K562 (cell line): Measurements from ENCODE around the gene LYPD6B. TPM values are rescaled to one million over a fixed set of nuclear protein-coding genes. Genes with fewer than 3 reads are reported as not detected.

Experiments used
- ATAC-seq: fragments of 200-7000 bp; cut with Tn5 transposase; 3 replicates; pipeline ENCODE4 v1.9.1; 2020; ENCODE audit warnings: moderate library complexity
- BruUV-seq: library from RNA; stranded (reverse); fragments of 400-500 nt; replicated peaks from 2 replicates; lab custom pipeline; 2021; lab: Mats Ljungman, UMichigan
- CTCF ChIA-PET: fragments of 300-600 bp; formaldehyde crosslinking; extraction: SDS; loops from one replicate; lab custom pipeline; 2021; ENCODE audit warnings: low intra/inter-chr PET ratio; lab: Yijun Ruan, JAX
- POLR2A ChIA-PET: fragments of 300-600, 350-650 bp; sonication (Branson Sonifier 250); formaldehyde crosslinking; extraction: SDS; loops from one replicate; lab custom pipeline; 2021; ENCODE audit warnings: antibody characterized with exemption, inconsistent platforms; lab: Yijun Ruan, JAX
- DNase-seq, 4 experiments: peaks; one replicate each; pipeline versions ENCODE4 v3.0.0 to v3.0.0-alpha.2; 2011 to 2018; ENCODE audit warnings: low spot score in 3 of 4, mixed read lengths in 3 of 4; ENCODE audit errors: extremely low read depth in 1 of 4
- FAIRE-seq: peaks from 2 replicates; lab custom pipeline; 2011; peaks lifted over from hg19 to GRCh38; lab: Jason Lieb, UNC
- H2AFZ ChIP-seq: 2 replicates; pipeline ENCODE4 v1.6.0; 2011; ENCODE audit warnings: low read depth, low read length, control low read depth, inconsistent platforms
- H3K27ac ChIP-seq: fragments of 200-600 bp; 3 replicates; pipeline ENCODE4 v1.8.0; 2011; ENCODE audit warnings: low read depth, mild to moderate bottlenecking, control low read depth, inconsistent platforms, low read length, moderate library complexity, mixed read lengths; ENCODE audit errors: extremely low read depth
- H3K27me3 ChIP-seq, 2 experiments: fragments of 300-600 bp in 1 of 2; 2 replicates in 1 of 2; 3 replicates in 1 of 2; pipeline versions ENCODE4 v1.6.0 to v1.8.0; 2011; ENCODE audit warnings: inconsistent platforms in 2 of 2, low read length in 2 of 2, mild to moderate bottlenecking in 1 of 2, mixed read lengths in 1 of 2, moderate library complexity in 1 of 2; ENCODE audit not compliant: control insufficient read depth in 2 of 2, insufficient read depth in 2 of 2
- H3K36me3 ChIP-seq: fragments of 300-600 bp; 3 replicates; pipeline ENCODE4 v1.8.0; 2011; ENCODE audit warnings: mild to moderate bottlenecking, low read length, inconsistent platforms; ENCODE audit not compliant: control insufficient read depth, insufficient read depth
- H3K4me1 ChIP-seq, 2 experiments: fragments of 200-600 bp in 1 of 2; replicated peaks in 1 of 2; 2 replicates in 1 of 2; 3 replicates in 1 of 2; pipeline versions ENCODE4 v1.5.1 to v1.8.0; 2011; ENCODE audit warnings: inconsistent platforms in 2 of 2, low read length in 2 of 2, mild to moderate bottlenecking in 1 of 2, mixed read lengths in 1 of 2, moderate library complexity in 1 of 2; ENCODE audit not compliant: control insufficient read depth in 2 of 2, insufficient read depth in 2 of 2
- H3K4me2 ChIP-seq: 2 replicates; pipeline ENCODE4 v1.6.1; 2011; ENCODE audit warnings: low read length, control low read depth, inconsistent platforms, mixed read lengths; ENCODE audit not compliant: insufficient read depth
- H3K4me3 ChIP-seq: fragments of 200-600 bp; sonication (generic), shearing (Covaris generic); 2 replicates; pipeline ENCODE4 v1.5.1; 2016; ENCODE audit warnings: control low read depth, inconsistent platforms
- H3K79me2 ChIP-seq: fragments of 200-600 bp; 3 replicates; pipeline ENCODE4 v1.8.0; 2011; ENCODE audit warnings: low read length, inconsistent platforms; ENCODE audit not compliant: control insufficient read depth, insufficient read depth
- H3K9ac ChIP-seq, 2 experiments: 2 replicates each; pipeline versions ENCODE4 v1.6.0 to v1.6.1; 2011; ENCODE audit warnings: low read depth in 2 of 2, low read length in 2 of 2, control low read depth in 1 of 2, inconsistent platforms in 1 of 2, mild to moderate bottlenecking in 1 of 2, mixed read lengths in 1 of 2; ENCODE audit not compliant: insufficient read depth in 1 of 2
- H3K9me1 ChIP-seq: one replicate; pipeline ENCODE4 v1.6.0; 2011; ENCODE audit warnings: inconsistent platforms, mild to moderate bottlenecking, low read length, moderate library complexity; ENCODE audit not compliant: control insufficient read depth, insufficient read depth
- H3K9me3 ChIP-seq: replicated peaks from 2 replicates; pipeline ENCODE4 v1.5.1; 2011; ENCODE audit warnings: low read depth, low read length, inconsistent platforms; ENCODE audit not compliant: control insufficient read depth, insufficient read depth
- H4K20me1 ChIP-seq: replicated peaks from 2 replicates; pipeline ENCODE4 v1.6.1; 2011; ENCODE audit warnings: low read length, inconsistent platforms, mixed read lengths; ENCODE audit not compliant: control insufficient read depth, insufficient read depth
- ADNP ChIP-seq: fragments of 200-800 bp; sonication (Bioruptor generic); IDR thresholded peaks from 2 replicates; pipeline ENCODE4 v1.6.1; 2016; ENCODE audit warnings: missing genetic modification characterization, missing compliant biosample characterization
- ARID1B ChIP-seq: fragments of 450-650 bp; IDR thresholded peaks from 2 replicates; pipeline ENCODE4 v1.6.1; 2016; ENCODE audit warnings: antibody characterized with exemption, mild to moderate bottlenecking, inconsistent platforms
- ARNT ChIP-seq, 2 experiments: fragments of 450-650 bp; IDR thresholded peaks; 2 replicates each; pipeline ENCODE4 v1.6.1; 2016; ENCODE audit warnings: mild to moderate bottlenecking in 1 of 2
- CREBBP ChIP-seq: IDR thresholded peaks from one replicate; pipeline ENCODE4 v1.6.1; 2012; ENCODE audit warnings: low read depth, mild to moderate bottlenecking, control low read depth, inconsistent platforms, low read length
- GATA2 ChIP-seq: sonication (generic); formaldehyde crosslinking; IDR thresholded peaks from 2 replicates; pipeline ENCODE4 v1.4.0; 2020; ENCODE audit warnings: mild to moderate bottlenecking, missing genetic modification reagents
- JUND ChIP-seq, 2 experiments: IDR thresholded peaks; 2 replicates in 1 of 2; 3 replicates in 1 of 2; pipeline ENCODE4 v1.6.1; 2011; ENCODE audit warnings: borderline replicate concordance in 2 of 2, low read depth in 2 of 2, low read length in 2 of 2, improper control_type of control experiment in 1 of 2, missing biosample characterization in 1 of 2, missing genetic modification characterization in 1 of 2, missing genetic modification reagents in 1 of 2
- MYNN ChIP-seq, 2 experiments: sonication (generic); formaldehyde crosslinking in 1 of 2; IDR thresholded peaks; 2 replicates each; pipeline versions ENCODE4 v1.5.0 to v1.6.1; 2016 to 2020; ENCODE audit warnings: antibody characterized with exemption in 1 of 2, missing genetic modification reagents in 1 of 2
- POLR2AphosphoS2 ChIP-seq: IDR thresholded peaks from 2 replicates; pipeline ENCODE4 v1.6.1; 2012; ENCODE audit warnings: low read length, improper control_type of control experiment
- RBM22 ChIP-seq: fragments of 200-400 bp; formaldehyde crosslinking; IDR thresholded peaks from 2 replicates; pipeline ENCODE4 v1.6.1; 2018; ENCODE audit warnings: low read length, low read depth; ENCODE audit not compliant: poor library complexity, severe bottlenecking
- TAF9B ChIP-seq: fragments of 450-650 bp; IDR thresholded peaks from 2 replicates; pipeline ENCODE4 v1.6.1; 2018; ENCODE audit warnings: mild to moderate bottlenecking; ENCODE audit not compliant: partially characterized antibody
- ZNF12 ChIP-seq: sonication (generic); formaldehyde crosslinking; IDR thresholded peaks from 2 replicates; pipeline ENCODE4 v1.4.0; 2020; ENCODE audit warnings: mild to moderate bottlenecking, missing genetic modification reagents
- WGBS: fragments of 100-300 bp; shearing (Covaris generic); methylation state at CpG from one replicate; pipeline ENCODE4 v1.1.6; 2016; ENCODE audit warnings: low coverage, mixed read lengths; ENCODE audit not compliant: insufficient coverage; ENCODE audit errors: missing lambda C conversion rate; 5-methylcytosine and 5-hydroxymethylcytosine counted together
- in situ Hi-C: fragments of 300-500 bp; cut with MboI; formaldehyde crosslinking; loops from 4 replicates; pipeline ENCODE4 v1.15.0; 2018; ENCODE audit warnings: inconsistent platforms, mixed read lengths
- intact Hi-C: fragments of 100-400 bp; cut with micrococcal nuclease; formaldehyde crosslinking; loops from 2 replicates; pipeline ENCODE4 v1.14.2; 2022
- polyA plus RNA-seq, 8 experiments: library from polyadenylated mRNA; depleted of rRNA in 4 of 8; stranded (reverse) in 5 of 8; unstranded in 3 of 8; fragments of >200 nt; fragmentation: Nextera tagmentation in 2 of 8; fragmentation: Illumina TruSeq in 1 of 8; extraction: Ambion mirVana in 2 of 8; extraction: Trizol in 1 of 8; gene quantifications; 2 replicates each; pipeline versions ENCODE4 v1.2.1 to v1.2.3, GENCODE V29; 2011 to 2014; ENCODE audit warnings: inconsistent platforms in 1 of 8, missing spikeins in 1 of 8
- total RNA-seq, 7 experiments: library from RNA; depleted of rRNA in 6 of 7; stranded (reverse); fragments of >200 nt in 6 of 7; fragmentation: Illumina TruSeq in 2 of 7; extraction: Trizol in 2 of 7; gene quantifications; 2 replicates each; pipeline versions ENCODE4 v1.2.1 to v1.2.3, GENCODE V29; 2011 to 2021; ENCODE audit warnings: low replicate concordance in 1 of 7
- TF ChIP-seq, protein P1 (sequence below): fragments of 250-450 bp; sonication (Bioruptor Pico); IDR thresholded peaks from 2 replicates; pipeline ENCODE4 v1.8.0; 2021; ENCODE audit warnings: mild to moderate bottlenecking, moderate library complexity
- TF ChIP-seq, protein P2 (sequence below): sonication (generic); formaldehyde crosslinking; IDR thresholded peaks from 2 replicates; pipeline ENCODE4 v1.8.1; 2023; ENCODE audit warnings: mild to moderate bottlenecking, missing genetic modification reagents, moderate library complexity
- TF ChIP-seq, protein P3 (sequence below): IDR thresholded peaks from 2 replicates; pipeline ENCODE4 v1.6.1; 2012; ENCODE audit warnings: low read depth, low read length, improper control_type of control experiment, borderline replicate concordance
- TF ChIP-seq, protein P4 (sequence below): fragments of 250-450 bp; sonication (Bioruptor Pico); IDR thresholded peaks from 2 replicates; pipeline ENCODE4 v1.8.0; 2021; ENCODE audit warnings: moderate library complexity, mild to moderate bottlenecking, inconsistent platforms

Gene LYPD6B
- total and polyA plus RNA-seq, 9 of the 15 experiments (the other 6 are each of a cell fraction or from before 2014, with no cell fraction given): not detected

DNA sequence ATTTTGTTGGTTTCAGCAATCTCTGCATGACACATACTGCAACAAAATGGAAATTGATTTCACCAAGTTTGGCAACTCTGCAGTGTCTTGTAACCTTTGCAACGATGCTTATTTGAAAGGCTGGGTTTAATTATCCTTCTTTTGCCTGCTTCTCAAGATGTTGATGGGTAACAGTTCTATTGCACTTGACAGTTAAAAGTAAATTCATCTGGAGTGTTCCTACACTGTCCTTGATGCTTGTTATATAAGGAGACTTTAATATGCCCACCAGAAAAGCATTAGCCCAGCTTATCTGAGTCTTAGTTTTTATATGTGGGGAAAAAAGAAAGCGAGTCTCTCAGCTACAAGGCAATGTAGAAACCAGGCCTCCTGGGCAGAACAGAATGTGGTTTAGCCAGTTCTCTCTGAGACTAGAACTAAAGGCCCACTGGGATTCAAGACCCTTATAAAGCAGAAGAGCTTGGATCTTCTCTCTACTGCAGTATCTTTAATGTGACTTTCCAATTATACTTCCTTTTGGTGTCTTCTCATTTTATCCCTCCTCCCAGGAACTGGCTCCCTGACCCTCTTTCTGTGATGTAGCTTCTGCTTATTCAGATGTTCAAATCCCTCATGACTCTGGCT lies 185.1 kb downstream of the LYPD6B start:
- 0% methylated on average over 2 of the region's 2 CpGs for WGBS
- intact Hi-C loops: no loop called here
- Histone ChIP-seq H2AFZ (no peak overlapping the region), H3K27me3 (no peaks in the 10 kb centered on the region), H3K9me3 (no peaks in the 10 kb centered on the region), H3K36me3 (no peaks in the 10 kb centered on the region), H3K4me3 (no peak overlapping the region), H3K4me2 (no peak overlapping the region), H3K4me1 (no peaks in the 10 kb centered on the region), H3K79me2 (no peaks in the 10 kb centered on the region), H4K20me1 (no peaks in the 10 kb centered on the region), H3K9me1 (no peaks in the 10 kb centered on the region), H3K27ac (no peak overlapping the region), H3K9ac (no peak overlapping the region)
- POLR2A ChIA-PET: interaction anchor here (0.8 kb wide), 1 partner anchor 166 kb away, joined by 5 read pairs; no protein-coding TSS in a partner anchor
- no peak for TF ChIP-seq RBM22
- no peak for TF ChIP-seq ZNF12 (CRISPR knock-in tag)
- TF ChIP-seq JUND (IDR thresholded peaks at IDR 0.05; ENCODE audit: borderline replicate concordance, low read depth, low read length): no peak
- no peak for TF ChIP-seq JUND (tag; IDR thresholded peaks at IDR 0.05; ENCODE audit: borderline replicate concordance, low read depth, low read length)
- no peak for TF ChIP-seq ARID1B
- TF ChIP-seq, protein P1, sequence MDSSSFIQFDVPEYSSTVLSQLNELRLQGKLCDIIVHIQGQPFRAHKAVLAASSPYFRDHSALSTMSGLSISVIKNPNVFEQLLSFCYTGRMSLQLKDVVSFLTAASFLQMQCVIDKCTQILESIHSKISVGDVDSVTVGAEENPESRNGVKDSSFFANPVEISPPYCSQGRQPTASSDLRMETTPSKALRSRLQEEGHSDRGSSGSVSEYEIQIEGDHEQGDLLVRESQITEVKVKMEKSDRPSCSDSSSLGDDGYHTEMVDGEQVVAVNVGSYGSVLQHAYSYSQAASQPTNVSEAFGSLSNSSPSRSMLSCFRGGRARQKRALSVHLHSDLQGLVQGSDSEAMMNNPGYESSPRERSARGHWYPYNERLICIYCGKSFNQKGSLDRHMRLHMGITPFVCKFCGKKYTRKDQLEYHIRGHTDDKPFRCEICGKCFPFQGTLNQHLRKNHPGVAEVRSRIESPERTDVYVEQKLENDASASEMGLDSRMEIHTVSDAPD (CRISPR knock-in tag): no peak
- TF ChIP-seq, protein P2, sequence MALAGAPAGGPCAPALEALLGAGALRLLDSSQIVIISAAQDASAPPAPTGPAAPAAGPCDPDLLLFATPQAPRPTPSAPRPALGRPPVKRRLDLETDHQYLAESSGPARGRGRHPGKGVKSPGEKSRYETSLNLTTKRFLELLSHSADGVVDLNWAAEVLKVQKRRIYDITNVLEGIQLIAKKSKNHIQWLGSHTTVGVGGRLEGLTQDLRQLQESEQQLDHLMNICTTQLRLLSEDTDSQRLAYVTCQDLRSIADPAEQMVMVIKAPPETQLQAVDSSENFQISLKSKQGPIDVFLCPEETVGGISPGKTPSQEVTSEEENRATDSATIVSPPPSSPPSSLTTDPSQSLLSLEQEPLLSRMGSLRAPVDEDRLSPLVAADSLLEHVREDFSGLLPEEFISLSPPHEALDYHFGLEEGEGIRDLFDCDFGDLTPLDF: no peak
- TF ChIP-seq TAF9B: no peak
- no peak for TF ChIP-seq MYNN (IDR thresholded peaks at IDR 0.05)
- no peak for TF ChIP-seq MYNN (CRISPR knock-in tag; IDR thresholded peaks at IDR 0.05)
- no peak for TF ChIP-seq CREBBP
- TF ChIP-seq, protein P3, sequence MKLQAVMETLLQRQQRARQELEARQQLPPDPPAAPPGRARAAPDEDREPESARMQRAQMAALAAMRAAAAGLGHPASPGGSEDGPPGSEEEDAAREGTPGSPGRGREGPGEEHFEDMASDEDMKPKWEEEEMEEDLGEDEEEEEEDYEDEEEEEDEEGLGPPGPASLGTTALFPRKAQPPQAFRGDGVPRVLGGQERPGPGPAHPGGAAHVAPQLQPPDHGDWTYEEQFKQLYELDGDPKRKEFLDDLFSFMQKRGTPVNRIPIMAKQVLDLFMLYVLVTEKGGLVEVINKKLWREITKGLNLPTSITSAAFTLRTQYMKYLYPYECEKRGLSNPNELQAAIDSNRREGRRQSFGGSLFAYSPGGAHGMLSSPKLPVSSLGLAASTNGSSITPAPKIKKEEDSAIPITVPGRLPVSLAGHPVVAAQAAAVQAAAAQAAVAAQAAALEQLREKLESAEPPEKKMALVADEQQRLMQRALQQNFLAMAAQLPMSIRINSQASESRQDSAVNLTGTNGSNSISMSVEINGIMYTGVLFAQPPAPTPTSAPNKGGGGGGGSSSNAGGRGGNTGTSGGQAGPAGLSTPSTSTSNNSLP: no peak
- no peak for TF ChIP-seq POLR2AphosphoS2
- TF ChIP-seq, protein P4, sequence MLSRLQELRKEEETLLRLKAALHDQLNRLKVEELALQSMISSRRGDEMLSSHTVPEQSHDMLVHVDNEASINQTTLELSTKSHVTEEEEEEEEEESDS (CRISPR knock-in tag): no peak
- no peak for TF ChIP-seq ARNT (IDR thresholded peaks at IDR 0.05)
- TF ChIP-seq ADNP (tag): no peak
- no peak for TF ChIP-seq GATA2 (CRISPR knock-in tag)
- no TSS peak for BruUV-seq
- ATAC-seq: no peak
- FAIRE-seq: peak; percentile 19
- in situ Hi-C loops: no loop called here
- DNase-seq: no peak
- CTCF ChIA-PET: no interaction called here
